GM21367 (cell line): ENCODE results near the gene ANKDD1B.
"Not testable (repeated sequence)": the region's sequence is repeated elsewhere in the genome, so short reads cannot be mapped to it uniquely, and the experiment has no call there.

Experiments used
- ATAC-seq: cut with Tn5 transposase; IDR thresholded peaks from one replicate; pipeline ENCODE4 v1.9.1; 2021; ENCODE audit not compliant: unreplicated experiment

The ANKDD1B gene

DNA sequence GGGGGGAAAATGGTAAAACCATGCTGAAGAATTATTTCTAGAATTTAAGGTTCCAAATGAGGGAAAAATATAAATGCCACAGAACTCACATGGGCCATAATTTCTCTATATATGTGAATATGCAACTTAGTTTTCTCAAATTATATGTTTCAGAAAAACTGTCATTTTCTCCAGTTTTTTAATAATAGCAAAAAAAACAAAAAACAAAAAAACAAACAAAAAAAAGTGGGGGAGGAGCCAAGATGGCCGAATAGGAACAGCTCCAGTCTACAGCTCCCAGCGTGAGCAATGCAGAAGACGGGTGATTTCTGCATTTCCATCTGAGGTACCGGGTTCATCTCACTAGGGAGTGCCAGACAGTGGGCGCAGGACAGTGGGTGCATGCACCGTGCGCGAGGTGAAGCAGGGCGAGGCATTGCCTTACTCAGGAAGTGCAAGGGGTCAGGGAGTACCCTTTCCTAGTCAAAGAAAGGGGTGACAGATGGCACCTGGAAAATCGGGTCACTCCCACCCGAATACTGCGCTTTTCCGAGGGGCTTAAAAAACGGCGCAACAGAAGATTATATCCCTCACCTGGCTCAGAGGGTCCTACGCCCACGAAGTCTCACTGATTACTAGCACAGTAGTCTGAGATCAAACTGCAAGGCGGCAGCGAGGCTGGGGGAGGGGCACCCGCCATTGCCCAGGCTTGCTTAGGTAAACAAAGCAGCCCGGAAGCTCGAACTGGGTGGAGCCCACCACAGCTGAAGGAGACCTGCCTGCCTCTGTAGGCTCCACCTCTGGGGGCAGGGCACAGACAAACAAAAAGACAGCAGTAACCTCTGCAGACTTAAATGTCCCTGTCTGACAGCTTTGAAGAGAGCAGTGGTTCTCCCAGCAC is 84.5 kb downstream of the ANKDD1B start:
- ATAC-seq: not testable (repeated sequence)

DNA sequence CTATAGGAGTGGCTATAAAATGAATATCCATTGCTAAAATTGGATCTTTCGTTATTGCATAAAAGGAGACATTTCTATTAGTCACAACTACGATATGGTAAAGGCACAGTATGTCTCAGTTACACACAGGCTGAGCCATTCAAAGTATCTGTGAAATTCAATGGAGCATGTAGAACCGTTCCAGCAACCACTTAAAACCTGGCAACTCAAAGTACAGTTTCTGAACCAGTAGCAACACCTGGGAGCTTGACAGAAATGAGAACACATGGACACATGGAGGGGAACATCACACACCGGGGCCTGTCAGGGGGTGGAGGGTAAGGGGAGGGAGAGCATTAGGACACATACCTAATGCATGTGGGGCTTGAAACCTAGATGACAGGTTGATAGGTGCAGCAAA is 90.6 kb downstream of the ANKDD1B start:
- ATAC-seq: no peak

DNA sequence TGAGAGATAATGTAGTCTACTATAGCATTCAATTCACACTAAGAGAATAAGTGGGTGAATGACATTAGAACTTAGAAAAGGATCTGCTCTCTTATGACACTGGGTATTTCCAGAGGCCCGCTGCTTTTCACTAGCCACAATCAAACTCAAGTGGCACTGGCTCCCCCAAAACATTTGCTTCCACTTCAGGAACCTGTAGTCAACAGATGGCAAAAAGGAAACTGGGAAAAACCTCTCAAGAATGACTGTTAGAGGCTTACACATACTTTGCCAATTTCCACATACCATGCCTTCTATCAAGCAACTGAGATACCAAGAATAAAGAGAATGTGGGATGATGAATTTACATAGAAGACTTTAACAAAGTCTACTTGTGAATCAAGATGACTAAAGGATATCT is 94.8 kb downstream of the ANKDD1B start:
- no peak for ATAC-seq

DNA sequence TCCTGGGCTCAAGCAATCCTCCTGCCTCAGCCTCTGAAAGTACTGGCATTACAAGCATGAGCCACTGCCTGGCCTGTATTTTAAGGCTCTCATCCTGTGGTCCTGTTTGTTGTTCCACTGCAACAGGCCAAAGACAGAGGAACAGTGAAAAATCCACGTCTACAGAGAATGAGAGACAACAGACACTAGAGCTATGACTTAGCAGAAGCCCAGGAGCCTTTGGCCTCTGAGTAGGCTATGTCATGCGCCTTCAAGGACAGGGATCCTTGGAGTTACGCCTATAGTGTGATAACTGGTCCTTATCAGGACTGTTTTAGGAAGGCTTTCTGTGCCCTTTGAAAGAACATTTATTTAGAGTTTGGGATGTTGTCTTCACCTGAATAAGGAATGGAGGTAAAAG is 95.5 kb downstream of the ANKDD1B start:
- no peak for ATAC-seq

DNA sequence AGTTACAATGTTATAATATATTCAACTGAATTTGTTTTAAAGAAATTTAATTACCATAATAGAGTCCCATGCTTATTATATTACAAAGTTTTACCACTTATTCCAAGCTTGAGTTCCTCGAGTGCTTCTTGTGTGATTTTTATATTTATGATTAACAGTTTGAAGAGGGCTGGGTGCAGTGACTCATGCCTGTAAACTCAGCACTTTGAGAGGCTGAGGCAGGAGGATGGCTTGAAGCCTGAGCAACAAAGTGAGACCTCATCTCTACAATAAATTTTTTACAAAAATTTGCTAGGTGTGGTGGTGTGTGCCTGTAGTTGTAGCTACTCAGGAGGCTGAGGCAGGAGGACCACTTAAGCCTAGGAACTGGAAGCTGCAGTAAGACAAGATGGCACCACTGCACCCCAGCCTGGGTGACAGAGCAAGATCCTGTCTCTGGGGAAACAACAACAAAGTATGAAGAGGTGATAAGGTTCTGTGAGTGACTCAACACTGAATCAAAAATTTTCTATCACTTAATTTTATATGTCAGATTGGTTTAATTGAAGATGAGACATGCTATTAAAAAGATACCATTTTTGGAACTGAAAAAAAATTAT is 96.8 kb downstream of the ANKDD1B start:
- no peak for ATAC-seq

DNA sequence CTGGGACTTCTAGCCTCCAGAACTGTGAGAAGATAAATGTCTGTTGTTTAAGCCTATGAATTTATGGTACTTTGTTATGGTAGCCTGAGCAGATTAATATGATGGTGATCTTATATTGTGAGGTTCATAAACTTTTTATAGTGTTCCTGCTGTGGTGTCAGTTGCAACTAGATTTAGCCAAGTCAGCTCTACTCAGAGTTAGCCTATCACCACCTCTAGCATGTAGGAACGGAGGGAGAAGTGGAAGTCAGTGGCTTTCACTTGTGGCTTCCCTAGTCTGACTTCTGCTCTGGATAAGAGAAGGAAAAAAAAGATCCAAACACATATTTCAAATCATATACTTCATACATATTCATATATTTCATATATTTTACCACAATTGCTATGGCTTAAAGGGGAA is 99.4 kb downstream of the ANKDD1B start:
- no peak for ATAC-seq

- ATAC-seq: no peak
Measured at GRCh38 chr5:75711151-75711550, 99.9 kb downstream of the ANKDD1B start.

- no peak for ATAC-seq
Measured at GRCh38 chr5:75712091-75712490, 100.8 kb downstream of the ANKDD1B start.

- ATAC-seq: peak; percentile 9
Measured at GRCh38 chr5:75716715-75717081, 105.4 kb downstream of the ANKDD1B start.

GRCh38 chr5:75717082-75717922 is 106.0 kb downstream of the ANKDD1B start, which contains the start of gene POC5:
Gene POC5, minus strand, starts transcription at chr5:75717437. Its CDS starts 4,500 bp downstream, at chr5:75712937.
- peak; percentile 95 for ATAC-seq

- ATAC-seq: no peak
Measured at GRCh38 chr5:75720882-75721281, 109.6 kb downstream of the ANKDD1B start.
